Measurements from ENCODE around the gene PLPP1.

PLPP1 gene

DNA sequence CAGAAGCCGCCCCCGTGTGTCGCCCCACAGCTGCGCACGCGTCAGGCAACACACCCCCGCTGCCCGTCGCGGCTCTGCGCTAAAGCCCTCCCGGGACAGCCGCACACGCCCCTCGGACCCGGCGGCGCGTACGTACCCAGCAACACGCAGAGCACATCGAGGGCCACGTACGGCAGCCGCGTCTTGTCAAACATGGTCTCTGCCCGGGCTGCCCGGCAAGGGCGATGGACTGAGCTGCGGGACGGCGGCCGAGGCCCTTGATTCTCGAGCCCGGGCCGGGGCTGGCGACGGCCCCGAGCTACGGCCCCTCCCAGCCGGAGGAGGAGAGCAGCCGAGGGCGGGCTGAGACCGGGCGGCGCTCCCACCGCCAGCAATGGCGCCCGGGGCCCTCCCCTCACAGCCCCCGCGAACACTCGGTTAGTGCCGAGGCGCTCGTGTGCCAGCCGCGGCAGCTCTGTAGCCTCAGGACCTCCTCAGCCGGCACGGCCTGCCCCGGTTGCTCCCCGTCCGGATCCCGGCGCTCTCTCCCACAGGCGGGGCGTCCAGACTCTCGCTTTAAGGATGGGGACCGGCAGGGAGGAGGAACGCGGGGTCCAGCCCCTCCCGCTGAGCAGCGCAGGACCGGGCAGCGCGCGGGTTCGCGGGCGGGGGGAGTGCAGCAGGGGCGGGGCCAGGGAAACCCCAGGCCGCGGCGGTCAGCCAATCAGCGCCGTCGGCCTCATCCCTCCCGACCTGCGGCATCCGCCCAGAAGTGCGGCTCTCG, at the start of gene PLPP1:
Gene PLPP1 (minus strand): TSS at position 529 of the 763 bp plus-strand sequence. CDS start 335 bp downstream, at position 194.
- peak within 1 kb of the TSS; percentile 67 for H3K4me3 ChIP-seq (ENCODE audit: low read depth, low read length)

DNA sequence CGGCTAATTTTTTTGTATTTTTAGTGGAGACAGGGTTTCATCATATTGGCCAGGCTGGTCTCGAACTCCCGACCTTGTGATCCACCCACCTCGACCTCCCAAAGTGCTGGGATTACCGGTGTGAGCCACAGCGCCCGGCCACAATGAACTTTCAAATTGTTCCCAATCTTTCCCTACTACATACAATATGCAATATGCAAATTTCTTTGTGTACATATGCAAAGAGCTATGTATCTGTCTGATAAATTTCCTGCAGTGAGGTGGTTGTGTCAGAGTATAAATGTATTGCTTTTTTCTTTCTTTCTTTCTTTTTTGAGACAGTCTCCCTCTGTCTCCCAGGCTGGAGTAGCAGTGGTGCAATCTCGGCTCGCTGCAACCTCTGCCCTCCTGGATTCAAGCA, 48.8 kb upstream of the PLPP1 start:
- H3K4me3 ChIP-seq (ENCODE audit: low read depth, low read length): no peak overlapping the region

GRCh38 chr5:55582256-55582655, 47.5 kb upstream of the PLPP1 start:
- no peak overlapping the region for H3K4me3 ChIP-seq (ENCODE audit: low read depth, low read length)

- no peak overlapping the region for H3K4me3 ChIP-seq (ENCODE audit: low read depth, low read length)
Measured at GRCh38 chr5:55580042-55580441, 45.3 kb upstream of the PLPP1 start.

- no peak overlapping the region for H3K4me3 ChIP-seq (ENCODE audit: low read depth, low read length)
Measured at GRCh38 chr5:55578771-55579170, 44.0 kb upstream of the PLPP1 start.

- no peak overlapping the region for H3K4me3 ChIP-seq (ENCODE audit: low read depth, low read length)
Measured at GRCh38 chr5:55577353-55578060, 42.7 kb upstream of the PLPP1 start.

DNA sequence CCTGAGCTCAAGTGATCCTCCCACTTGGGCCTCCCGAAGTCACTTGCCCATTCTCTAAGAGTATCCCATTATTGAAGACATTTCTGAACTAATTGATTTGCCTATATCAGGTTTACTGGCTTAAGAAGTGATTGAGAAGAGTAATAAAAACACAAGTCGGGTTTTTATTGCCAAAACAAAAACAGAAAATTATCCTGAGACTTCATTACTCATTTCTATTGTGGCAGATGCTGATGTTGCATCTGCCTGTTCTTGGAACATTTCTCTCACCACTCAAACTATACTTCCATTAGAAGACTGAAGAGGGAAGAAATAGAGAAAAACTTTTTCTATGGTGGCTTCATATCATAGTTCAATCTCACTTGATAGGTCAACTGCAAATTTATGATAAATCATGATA, 41.9 kb upstream of the PLPP1 start:
- no peak overlapping the region for H3K4me3 ChIP-seq (ENCODE audit: low read depth, low read length)

DNA sequence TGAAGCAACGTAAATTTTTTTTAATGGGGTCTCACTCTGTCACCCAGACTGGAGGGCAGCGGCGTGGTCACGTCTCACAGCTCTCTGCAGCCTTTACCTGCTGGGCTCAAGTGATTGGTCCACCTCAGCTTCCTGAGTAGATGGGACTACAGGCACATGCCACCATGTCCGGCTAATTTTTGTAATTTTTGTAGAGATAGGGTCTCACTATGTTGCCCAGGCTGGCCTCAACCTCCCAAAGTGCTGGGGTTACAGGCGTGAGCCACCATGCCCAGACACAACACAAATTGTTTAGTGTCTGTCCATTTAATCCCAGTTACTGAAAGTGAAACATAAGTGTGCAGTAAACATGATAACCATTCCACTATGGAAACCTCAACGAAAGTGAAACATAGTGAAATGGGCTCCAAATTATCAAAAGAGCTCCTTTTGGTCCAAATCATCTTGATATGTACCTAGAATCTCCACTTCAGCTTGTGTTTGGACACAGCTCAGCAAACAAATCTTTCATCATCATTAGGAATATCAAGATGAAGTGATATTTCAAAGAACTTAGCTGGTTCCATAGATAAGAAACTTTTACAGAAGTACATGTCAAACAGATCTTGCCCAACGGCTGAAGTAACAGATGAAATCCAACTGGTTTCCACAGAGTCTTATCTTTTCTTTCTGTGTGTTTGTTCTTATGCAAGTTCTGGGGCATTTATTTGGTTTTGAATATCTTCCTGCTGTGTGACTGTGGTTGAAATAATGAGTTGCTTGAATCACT, 41.2 kb upstream of the PLPP1 start:
- no peak overlapping the region for H3K4me3 ChIP-seq (ENCODE audit: low read depth, low read length)

DNA sequence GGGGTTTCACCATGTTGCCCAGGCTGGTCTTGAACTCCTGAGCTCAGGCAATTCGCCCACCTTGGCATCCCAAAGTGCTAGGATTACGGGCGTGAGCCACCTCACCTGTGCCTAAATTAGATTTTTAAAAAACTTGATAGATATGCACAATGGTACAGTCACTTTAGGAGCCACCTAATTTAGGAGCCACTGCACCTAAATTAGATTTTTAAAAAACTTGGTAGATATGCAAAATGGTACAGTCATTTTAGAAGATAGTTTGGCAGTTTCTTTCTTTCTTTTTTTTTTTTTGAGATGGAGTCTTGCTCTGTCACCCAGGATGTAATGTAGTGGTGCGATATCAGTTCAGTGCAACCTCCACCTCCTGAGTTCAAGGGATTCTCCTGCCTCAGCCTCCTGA, 37.8 kb upstream of the PLPP1 start:
- H3K4me3 ChIP-seq (ENCODE audit: low read depth, low read length): no peak overlapping the region

- H3K4me3 ChIP-seq (ENCODE audit: low read depth, low read length): no peak overlapping the region
Measured at GRCh38 chr5:55572020-55572419, 37.3 kb upstream of the PLPP1 start.

DNA sequence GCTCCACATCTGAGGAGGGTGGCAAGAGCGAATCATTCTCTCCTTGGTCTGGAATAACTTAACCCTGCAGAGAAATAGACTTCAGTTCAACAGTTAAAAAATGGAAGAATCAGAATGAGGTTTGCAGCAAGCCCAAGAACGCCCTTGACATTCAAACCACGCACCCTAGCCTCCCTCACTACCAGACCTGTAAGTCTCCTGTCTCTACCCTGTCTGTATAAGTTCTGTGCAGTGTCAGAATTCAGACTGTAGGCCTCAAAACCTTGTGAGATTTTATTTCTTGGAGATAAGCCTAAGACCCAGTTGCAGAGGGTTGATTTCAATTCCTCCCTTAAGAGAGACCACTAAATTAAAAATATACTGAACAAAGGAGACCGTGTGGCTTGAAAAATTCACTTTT, 35.8 kb upstream of the PLPP1 start:
- H3K4me3 ChIP-seq (ENCODE audit: low read depth, low read length): no peak overlapping the region

- H3K4me3 ChIP-seq (ENCODE audit: low read depth, low read length): no peak overlapping the region
Measured at GRCh38 chr5:55570026-55570425, 35.3 kb upstream of the PLPP1 start.

DNA sequence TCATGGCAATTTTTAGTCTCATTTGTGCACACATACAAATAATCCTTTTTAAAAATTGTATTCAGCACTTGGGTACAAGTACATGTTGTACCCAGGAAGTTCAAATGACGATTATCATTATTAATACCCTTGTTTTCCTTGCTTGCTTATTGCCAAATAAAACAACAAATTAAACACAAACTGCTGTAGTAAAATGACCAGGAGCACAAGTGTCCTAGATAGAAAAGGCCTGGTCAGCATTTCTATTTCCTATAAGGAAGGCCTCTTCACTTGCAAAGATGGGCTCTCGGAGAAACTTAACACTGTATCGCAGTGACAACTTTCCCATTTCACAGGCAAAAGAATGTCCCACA, 34.7 kb upstream of the PLPP1 start:
- no peak overlapping the region for H3K4me3 ChIP-seq (ENCODE audit: low read depth, low read length)

DNA sequence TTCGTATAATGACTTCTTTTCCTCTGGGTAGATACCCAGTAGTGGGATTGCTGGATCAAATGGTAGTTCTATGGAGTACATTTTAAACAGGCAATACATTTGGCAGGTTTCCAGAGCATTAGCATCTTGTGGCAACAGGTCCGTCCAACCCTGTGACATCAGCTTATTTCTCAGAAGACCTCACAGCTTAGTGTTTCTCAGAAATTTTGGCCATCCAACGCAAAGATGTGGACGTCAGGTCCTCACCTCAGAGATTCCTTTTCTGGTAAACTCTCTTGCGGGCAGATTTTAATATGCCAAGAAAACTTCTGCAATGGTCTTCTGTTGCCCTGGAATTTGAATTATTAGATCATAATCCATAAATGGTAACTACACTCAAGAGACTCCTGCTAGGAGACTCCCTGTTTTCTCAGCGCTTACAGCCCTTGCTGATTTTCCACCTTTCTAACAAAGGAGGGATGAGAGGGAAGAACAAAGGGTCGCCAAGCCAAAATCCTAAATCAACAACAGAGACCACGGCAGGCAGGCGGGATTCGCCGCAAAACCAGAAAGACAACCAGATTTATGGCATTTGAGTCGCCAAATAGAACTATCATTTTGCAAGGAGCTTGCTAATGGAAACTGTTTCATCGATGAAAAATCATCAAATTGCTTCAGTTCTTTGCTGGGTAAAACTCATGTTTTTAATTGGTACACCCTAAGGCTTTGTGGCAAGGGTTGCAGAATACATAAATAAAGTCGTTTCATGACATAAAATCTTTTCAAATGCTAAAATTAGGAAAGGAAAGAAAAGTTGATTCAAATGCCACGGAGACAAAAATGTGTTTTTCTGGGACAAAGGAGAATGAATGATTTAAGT, 34.1 kb upstream of the PLPP1 start:
- no peak overlapping the region for H3K4me3 ChIP-seq (ENCODE audit: low read depth, low read length)

DNA sequence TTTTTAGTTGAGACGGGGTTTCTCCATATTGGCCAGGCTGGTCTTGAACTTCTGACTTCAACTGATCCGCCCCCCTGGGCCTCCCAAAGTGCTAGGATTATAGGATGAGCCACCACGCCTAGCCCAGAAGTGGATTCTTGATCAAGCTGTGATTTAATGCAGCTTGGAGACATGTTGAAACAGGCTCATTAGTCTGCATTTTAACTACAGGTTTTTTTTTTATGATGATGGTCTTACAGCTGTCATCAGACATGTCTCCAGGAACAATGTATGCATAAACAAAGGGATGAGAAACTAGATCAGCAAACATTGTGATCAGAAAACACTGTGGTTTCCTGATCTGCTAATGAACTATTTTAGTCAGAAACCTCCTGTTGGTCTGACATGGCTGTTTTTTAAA, 30.0 kb upstream of the PLPP1 start:
- H3K4me3 ChIP-seq (ENCODE audit: low read depth, low read length): no peak overlapping the region

DNA sequence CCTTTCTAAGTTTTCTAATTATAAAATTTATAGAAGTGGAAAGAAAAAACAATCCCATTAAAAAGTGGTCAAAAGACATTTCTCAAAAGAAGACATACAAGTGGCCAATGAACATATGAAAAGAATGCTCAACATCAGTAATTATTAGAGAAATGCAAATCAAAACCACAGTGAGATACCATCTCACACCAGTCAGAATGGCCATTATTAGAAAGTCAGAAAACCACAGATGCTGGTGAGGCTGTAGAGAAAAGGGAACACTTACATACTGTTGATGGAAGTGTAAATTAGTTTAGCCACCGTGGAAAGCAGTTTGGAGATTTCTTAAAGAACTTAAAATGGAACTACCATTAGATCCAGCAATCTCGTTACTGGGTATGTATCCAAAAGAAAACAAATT, 23.7 kb upstream of the PLPP1 start:
- no peak overlapping the region for H3K4me3 ChIP-seq (ENCODE audit: low read depth, low read length)

DNA sequence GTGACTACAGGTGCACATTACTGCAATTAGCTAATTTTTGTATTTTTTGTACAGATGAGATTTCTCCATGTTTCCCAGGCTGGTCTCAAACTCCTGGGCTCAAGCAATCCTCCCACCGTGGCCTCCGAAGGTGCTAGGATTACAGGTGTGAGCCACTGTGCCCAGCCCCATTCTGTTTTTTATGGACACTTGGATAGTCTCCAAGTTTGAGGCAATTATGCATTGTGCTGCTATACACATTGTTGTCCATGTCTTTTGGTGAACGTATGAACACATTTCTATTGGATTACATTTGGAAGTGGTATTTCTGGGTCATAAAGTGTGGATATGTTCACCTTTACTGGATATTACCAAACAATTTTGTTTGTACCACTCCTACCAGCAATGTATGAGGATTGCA, 22.4 kb upstream of the PLPP1 start:
- no peak overlapping the region for H3K4me3 ChIP-seq (ENCODE audit: low read depth, low read length)

DNA sequence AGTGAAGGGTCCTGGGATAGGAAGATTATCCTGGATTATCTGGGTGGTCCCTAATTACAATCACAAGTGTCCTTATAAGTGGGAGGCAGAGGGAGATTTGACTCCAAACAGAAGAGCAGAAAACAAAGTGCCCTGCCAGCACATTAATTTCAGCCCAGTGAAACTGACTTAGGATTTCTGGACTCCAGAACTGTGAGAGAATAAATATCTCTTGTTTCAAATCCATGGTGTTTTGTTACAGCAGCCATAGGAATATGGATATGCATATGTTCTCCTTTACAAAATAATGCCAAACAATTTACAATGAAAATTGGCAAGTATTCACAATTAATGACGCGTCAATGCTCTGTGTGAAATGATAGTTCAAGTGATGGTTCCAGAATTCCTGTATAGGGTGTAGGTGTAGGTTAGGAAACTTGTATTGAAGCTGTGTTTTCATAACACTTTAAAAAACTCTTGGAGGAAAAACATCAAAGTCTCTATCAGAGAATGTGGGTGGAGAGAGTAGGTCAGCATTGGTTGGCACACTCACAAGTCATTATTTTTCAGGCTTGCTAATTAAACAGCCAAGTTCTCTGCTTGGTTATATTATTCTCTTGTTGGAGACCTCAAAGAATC, 19.9 kb upstream of the PLPP1 start:
- H3K4me3 ChIP-seq (ENCODE audit: low read depth, low read length): no peak overlapping the region

GRCh38 chr5:55551904-55552303, 17.1 kb upstream of the PLPP1 start:
- no peak overlapping the region for H3K4me3 ChIP-seq (ENCODE audit: low read depth, low read length)

DNA sequence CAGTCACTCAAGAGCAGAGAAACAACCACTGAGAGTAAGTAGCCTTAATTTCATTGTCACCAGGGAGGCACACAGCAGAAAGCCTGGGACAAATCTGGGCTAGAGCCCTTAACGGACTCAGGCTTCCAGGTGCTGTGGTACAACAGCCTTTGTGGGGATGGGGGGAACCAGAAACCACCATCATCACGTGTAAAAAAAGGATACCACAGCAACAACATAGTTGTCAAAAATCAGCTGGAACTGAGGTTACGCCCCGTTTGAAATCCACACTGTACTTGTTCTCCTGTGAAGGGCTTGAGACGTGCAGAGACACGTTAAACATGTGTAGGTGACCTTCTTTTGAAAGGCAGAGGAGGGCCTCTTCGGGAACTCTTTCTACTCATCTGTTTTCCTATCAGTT, 16.6 kb upstream of the PLPP1 start:
- H3K4me3 ChIP-seq (ENCODE audit: low read depth, low read length): no peak overlapping the region

- no peak overlapping the region for H3K4me3 ChIP-seq (ENCODE audit: low read depth, low read length)
Measured at GRCh38 chr5:55547781-55548180, 13.0 kb upstream of the PLPP1 start.
